ENCODE measurements around the gene AVEN.

DNA sequence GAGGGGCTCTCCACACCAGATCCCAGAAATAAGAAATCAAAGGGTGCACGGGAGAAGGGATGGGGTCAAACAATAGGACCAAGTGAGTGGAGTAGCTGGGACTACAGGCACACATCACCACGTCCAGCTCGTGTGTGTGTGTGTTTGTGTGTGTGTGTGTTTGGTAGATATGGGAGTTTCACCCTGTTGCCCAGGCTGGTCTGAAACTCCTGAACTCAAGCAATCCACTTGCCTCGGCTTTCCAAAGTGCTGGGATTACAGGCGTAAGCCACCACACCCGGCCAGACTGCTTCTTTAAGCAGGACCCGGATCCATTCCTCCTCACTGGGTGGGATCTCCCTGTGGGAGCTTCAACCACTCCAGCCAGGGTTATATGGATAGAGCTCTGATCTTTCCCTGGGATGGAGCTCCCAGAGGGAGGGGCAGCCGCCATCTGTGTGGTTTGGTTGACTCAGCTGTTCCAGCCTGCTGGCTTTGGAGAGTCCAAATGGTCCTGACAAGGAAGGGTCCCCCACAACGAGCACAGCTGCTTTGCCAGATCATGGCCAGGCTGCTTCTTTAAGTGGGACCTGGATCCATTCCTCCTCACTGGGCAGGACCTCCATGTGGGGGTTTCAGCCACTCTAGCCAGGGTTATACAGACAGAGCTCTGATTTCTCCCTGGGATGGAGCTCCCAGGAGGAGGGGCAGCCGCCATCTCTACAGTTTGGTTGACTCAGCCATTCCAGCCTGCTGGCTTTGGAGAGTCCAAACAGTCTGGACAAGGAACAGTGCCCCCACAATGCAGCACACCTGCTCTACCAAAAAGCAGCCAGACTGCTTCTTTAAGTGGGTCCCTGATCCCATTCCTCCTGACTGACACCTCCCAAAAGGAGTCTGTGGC lies 9.1 kb upstream of the AVEN start:
- TF ChIP-seq POLR2A (IDR thresholded peaks at IDR 0.05) = no peak
- TF ChIP-seq, protein P1, sequence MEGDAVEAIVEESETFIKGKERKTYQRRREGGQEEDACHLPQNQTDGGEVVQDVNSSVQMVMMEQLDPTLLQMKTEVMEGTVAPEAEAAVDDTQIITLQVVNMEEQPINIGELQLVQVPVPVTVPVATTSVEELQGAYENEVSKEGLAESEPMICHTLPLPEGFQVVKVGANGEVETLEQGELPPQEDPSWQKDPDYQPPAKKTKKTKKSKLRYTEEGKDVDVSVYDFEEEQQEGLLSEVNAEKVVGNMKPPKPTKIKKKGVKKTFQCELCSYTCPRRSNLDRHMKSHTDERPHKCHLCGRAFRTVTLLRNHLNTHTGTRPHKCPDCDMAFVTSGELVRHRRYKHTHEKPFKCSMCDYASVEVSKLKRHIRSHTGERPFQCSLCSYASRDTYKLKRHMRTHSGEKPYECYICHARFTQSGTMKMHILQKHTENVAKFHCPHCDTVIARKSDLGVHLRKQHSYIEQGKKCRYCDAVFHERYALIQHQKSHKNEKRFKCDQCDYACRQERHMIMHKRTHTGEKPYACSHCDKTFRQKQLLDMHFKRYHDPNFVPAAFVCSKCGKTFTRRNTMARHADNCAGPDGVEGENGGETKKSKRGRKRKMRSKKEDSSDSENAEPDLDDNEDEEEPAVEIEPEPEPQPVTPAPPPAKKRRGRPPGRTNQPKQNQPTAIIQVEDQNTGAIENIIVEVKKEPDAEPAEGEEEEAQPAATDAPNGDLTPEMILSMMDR (IDR thresholded peaks at IDR 0.05) = no peak
- TF ChIP-seq POLR2AphosphoS5 (IDR thresholded peaks at IDR 0.05) = no peak

All from breast epithelium (tissue), 3 donors.